ENCODE results near the gene CHCHD5. TPM values are rescaled to one million over a fixed set of nuclear protein-coding genes. Genes with fewer than 3 reads are reported as not detected.

Gene CHCHD5
- total RNA-seq, 4 donors from 2014 or later, result 10.4 to 20.9 (median 12.6) TPM

DNA sequence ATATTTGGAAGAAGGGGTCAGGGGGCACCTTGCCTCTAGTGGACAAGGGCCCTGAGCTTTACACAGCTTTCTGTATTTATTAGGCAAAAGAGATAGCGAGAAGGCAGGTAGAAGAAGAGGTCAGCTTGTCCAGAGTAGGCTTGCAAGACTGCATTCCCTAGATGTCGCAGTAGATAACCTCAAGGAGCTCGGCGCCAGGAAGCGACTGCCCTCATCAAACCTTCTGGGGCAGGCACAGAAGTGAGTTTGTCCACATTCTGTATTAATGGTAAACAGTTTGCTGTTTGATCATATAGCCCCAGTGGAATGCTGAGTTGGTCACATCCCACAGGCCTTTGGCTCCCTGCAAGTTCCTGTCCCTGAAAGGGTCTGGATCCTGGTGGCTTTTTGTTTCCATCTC lies 7.0 kb downstream of the CHCHD5 start:
- no peak for TF ChIP-seq CTCF (IDR thresholded peaks at IDR 0.05; ENCODE audit: low read depth)

DNA sequence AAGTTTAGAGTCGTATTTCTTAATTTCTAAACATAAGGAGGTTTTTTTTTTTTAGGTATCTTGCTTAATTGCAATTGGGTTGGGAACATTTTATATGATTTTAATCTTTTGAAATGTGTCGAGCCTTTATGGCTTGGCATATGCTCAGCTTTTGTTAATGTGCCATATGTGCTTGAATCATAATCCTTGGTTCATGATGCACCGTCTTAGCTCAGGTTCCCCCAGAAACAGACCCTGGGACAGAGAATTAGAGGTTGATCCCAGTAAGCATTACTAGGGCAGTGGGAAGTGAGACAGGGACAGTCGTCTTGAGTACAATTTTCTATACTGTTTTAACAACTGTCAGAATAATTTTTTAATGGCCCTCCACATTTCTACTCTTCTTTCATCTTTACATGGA lies 9.3 kb downstream of the CHCHD5 start:
- no peak for TF ChIP-seq CTCF (IDR thresholded peaks at IDR 0.05; ENCODE audit: low read depth)

GRCh38 chr2:112597537-112598322 lies 13.3 kb downstream of the CHCHD5 start:
- TF ChIP-seq CTCF (IDR thresholded peaks at IDR 0.05; ENCODE audit: low read depth), result no peak

- no peak for TF ChIP-seq CTCF (IDR thresholded peaks at IDR 0.05; ENCODE audit: low read depth)
Measured at GRCh38 chr2:112600634-112601033, 16.2 kb downstream of the CHCHD5 start.

- no peak for TF ChIP-seq CTCF (IDR thresholded peaks at IDR 0.05; ENCODE audit: low read depth)
Measured at GRCh38 chr2:112601754-112602153, 17.3 kb downstream of the CHCHD5 start.

DNA sequence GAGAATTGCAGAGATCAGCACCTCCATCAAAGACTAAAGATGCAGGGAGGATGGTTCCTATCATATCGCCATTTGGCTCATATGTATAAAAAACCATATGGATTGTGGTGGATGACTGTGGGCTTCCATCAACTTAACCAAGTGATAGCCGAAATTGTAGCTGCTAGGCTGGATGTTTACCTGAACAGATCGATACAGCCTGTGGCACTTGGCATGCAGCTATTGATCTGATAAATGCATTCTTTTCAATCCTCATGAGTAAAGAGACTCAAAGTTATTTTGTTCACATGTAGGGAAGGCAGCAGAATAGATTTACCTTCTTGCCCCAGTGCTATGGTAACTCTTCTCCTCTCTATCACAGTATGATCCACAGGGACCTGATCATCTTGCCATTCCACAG lies 18.5 kb downstream of the CHCHD5 start:
- TF ChIP-seq CTCF (IDR thresholded peaks at IDR 0.05; ENCODE audit: low read depth), result no peak

- no peak for TF ChIP-seq CTCF (IDR thresholded peaks at IDR 0.05; ENCODE audit: low read depth)
Measured at GRCh38 chr2:112603731-112604130, 19.3 kb downstream of the CHCHD5 start.

All from subcutaneous adipose tissue (tissue), 4 donors.